Renal cortex interstitium (tissue), 11 donors: ENCODE results near the gene MEGF11. TPM values are rescaled to one million over a fixed set of nuclear protein-coding genes. Genes with fewer than 3 reads are reported as not detected.

Experiments used
- DNase-seq, 11 donors: peaks; one replicate each; pipeline ENCODE4 v3.0.0-alpha.2; 2013; ENCODE audit warnings: low read depth in 9 of 11, low spot score in 4 of 11; ENCODE audit errors: extremely low read depth in 1 of 11
- polyA plus RNA-seq, 3 donors: library from polyadenylated mRNA; unstranded; fragments of 120-200 nt; gene quantifications; one replicate each; pipeline ENCODE4 v1.2.1, GENCODE V29; 2013; ENCODE audit not compliant: insufficient read length in 3 of 3

Gene MEGF11
- polyA plus RNA-seq, 3 donors: 1.6 to 3.3 (median 2.3) TPM

DNA sequence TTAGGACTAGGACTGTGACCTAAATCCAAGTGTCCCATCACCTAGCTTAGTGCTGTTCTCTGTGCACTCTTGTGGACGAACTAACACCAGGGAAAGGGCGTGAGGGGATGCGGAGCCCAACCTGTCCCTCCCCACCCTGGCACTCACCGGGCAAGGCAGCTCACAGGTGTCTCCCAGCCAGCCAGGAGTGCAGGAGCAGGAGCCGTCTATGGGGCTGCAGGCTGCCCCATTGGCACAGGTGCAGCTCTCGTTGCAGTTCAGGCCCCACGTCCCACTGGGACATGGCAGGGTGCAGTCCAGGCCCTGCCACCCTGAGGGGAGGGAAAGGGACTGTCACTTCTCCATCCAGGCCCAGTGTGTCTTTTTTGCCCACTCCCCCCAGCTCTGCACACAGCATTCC, 324.0 kb downstream of the MEGF11 start:
- DNase-seq: no peak

DNA sequence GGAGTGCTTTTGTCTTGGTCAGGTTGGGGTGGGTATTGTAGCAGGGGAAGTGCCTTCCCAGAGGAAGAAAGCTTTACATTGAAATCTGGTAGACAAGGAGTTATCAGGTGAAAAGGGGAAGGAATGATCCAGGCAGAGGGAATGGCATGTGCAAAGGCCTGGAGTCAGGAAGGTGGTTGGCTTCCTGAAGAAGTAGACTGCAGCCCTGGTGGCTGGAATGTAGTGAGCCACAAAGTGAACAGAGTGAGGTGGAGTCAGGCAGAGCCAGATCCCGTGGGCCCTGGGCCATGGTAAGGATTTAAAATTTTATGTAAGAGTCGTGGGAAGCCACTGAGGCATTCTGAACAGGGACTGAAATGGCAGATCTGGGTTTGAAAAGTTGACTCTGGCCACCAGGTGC, 326.0 kb downstream of the MEGF11 start:
- no peak for DNase-seq

DNA sequence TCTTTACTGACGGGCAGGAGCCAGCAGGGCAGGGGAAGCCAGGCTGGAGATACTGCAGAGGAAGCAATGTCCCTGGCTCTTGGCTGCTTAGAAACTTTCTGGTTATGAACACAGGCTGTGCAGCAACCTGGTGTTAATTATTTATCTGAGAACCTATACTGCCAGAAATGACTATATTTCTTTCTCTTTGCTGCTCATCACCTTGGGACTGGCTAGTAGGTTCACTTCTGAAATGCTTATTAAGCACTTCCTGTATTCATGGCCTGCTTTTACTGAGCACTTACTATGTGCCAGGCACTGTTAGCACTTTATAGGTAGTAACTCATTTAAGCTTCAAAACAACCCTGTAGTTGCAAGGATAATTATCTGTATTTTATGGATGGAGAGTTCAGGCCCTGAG, 326.7 kb downstream of the MEGF11 start:
- no peak for DNase-seq

DNA sequence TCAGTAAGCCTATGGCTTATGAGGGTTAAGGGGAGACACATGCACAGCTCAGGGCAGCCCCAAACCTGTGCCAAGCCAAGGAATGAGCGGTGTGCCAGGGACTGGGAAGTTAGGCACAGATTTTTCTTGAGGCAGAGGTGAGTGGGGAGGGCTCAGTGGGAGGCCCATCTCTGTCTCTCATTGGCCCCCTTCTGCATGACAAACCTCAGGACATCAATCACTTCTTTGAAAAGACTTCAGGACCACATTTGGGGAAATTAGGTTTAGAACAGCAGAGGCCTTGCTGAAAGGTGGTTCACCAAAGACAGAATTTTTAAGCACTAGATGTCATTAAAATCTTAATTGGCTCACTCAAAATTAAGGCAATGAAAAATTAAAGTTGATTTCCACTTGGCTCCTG, 327.1 kb downstream of the MEGF11 start:
- DNase-seq: no peak

DNA sequence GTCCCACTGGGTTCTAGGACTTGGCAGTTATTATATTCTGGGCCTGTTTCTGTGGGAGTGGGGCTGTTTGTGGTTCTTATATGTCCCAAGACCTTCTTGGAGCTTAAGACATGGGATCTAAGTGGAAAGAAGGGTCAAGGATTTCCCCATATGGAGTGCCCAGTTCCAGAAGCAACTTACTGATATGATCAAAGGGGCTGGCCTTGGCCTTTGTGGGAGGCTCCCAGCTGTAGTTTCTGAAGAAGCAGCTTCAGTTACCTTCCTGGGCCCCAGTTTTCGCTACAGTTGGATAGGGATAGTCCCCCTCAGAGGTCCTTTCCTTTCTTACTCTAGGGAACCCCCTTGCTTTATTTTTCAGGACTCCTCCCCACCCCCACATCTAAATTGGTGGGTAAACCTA, 328.2 kb downstream of the MEGF11 start:
- DNase-seq: no peak

DNA sequence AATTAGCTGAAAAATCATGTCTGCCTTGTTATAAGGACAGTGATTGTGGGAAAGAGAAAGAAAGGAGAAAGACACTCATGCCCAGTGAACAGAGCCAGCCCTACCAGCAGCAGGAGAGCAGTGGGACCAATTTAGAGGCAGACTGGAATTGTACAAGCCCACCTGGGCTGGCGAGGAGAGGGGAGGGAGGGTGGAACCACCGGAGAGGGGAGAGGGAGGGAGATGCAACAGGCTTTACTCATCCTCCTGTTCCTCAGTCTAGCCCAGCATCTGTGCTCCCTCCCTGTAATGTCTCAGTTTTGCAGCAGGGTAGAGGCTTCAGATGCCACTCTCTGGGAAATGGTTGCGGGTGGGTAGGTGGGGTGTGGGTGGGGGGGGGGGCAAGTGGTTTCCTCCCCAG, 329.5 kb downstream of the MEGF11 start:
- no peak for DNase-seq

DNA sequence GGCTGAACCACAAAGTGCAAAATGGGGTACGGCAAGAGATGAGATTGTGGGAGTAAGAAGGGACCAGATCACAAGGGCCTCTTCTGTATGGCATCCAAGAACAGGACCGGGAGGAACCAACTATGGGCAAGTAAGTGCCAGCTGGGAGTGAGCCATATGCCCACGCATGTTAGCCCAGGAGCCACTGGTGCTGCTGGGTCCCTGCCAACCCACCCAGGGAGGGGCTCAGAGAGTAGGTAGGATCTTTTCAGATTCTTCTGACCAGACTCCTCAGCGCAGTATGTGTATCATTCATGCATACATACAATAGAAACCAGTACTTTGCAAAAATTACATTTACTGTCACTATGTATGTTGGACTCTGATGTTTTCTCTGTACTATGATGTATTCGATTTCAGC, 330.3 kb downstream of the MEGF11 start:
- no peak for DNase-seq

DNA sequence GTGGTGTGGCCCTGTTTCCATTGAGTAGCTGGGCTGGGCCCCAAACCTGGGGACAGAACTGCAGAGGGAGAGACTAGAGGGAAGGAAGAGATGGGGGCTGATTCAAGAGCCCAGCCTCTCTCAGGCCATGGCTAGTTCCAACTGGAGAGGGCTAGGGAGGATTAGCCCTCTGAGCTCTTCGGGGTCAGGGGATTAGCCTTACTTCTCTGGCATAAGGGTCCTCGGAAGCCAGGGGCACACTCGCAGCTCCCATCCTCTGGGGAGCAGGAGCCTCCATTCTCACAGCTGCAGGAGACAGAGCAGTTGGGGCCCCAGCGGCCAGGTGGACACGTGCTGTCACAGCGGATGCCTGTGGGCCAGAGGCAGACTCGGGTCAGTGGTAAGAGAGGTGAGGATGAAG, 330.9 kb downstream of the MEGF11 start:
- no peak for DNase-seq

DNA sequence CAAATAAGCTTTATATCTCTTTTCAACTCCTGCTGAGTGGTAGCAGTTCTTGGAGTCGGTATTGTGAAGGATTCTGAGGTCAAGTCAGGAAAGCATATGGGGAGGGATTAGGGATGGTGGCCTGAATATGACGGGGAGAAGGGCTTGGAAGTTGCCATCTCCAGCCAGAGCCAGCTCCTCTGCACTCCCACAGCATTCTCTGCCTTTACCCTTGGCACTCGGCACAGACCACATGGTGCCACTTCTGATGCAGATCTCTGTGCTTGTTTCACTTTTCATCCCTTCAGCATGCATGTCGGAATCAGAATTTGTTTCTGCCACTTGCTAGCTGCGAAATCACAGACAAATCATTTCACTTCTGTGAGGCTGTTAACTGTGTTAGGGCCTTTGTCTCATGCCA, 331.8 kb downstream of the MEGF11 start:
- no peak for DNase-seq

DNA sequence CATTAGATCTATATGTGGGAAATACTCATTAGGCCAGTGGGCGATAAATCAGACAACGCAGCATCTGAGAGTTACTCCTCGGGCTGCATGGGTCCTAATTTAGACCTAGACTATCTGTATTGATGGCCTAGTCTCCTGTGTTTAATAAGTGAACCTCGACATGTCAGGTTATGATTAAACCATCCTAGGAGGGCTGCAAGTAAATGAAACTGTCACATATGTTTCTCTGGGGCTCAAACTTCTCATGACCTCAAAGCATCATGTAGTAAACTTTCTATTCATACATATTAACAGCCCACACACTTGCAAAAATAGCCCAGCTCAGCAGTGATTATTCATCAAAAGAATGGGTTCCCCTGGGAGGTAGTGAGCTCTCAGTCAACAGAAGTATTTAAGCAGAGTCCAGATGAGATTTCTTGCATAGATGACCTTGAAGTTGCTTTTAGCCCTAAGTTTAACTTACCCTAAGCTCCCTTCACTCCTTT, 332.7 kb downstream of the MEGF11 start:
- no peak for DNase-seq

DNA sequence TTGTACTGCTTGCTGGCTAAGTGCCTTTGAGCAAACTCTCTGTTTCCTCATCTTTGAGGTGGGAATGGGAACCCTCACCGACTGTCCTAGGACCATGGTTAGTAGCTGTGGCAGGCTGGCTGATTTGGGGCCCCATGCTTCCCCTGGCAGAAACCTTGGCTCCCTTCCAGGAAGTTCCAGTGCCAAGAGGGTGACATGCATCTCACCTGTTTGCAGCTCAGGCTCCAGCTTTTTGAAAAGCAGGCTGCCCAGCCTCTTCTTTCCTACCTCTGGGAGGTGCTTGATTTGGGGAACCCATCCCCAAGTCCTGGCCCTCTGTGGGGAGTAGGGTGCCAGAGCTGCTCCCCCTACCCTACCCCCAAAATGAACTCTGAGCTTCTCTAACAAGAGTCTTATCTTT, 333.4 kb downstream of the MEGF11 start:
- no peak for DNase-seq

DNA sequence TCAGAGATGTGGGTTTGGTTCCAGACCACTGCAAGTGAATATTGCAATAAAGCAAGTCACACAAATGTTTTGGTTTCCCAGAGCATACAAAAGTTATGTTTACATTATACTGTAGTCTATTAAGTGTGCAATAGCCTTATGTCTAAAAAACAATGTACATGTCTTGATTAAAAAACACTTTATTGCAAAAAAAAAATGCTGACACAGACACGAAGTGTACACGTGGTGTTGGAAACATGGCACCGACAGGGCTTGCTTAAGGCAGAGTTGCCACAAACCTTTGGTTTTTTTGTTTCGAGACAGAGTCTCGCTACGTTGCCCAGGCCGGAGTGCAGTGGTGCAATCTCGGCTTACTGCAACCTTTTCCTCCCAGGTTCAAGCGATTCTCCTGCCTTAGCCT, 334.2 kb downstream of the MEGF11 start:
- no peak for DNase-seq

DNA sequence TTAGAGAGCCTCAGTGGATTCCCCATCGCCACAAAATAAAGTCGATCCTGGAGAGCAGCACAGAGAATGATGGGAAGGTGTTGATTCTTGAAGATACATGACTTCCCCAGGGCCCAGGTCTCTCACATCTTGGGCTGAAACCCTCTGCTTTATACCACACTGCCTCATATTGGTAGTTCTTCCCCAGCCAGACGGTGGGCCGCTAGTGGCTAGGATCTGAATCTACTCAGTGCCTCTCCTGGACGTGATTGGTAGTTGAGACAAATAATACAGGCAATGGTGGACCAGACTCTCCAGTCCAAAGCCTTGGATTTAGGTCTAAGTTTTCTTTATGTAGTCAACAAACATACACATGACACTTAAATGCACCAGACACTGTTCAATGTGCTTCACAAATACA, 334.6 kb downstream of the MEGF11 start:
- DNase-seq: no peak

DNA sequence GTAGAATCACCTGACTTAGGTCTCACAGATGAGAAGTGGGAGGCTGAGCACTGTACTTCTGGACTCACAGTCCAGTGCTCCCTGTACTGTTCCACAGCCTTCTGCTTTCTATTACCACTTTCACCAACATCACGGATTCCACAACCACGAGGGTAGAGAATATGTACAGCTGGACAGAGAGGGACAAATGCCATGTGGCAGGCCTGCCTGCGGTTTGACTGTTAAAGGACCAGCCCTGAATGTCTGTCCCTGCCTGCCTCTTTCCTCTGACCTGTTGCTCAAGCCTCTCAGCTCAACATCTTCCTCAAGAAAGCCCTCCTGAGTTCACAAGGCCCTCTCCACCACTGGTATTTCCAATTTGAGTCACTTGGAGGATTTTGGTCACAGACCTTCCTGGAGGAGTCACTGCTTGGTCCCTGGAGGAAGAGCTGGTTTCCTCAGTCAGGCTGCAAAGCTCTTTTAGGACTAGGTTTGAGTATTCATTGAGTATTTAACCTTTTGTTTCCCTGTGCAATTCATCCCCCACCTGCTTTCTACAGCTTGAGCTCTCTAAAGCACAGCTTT, 335.1 kb downstream of the MEGF11 start:
- no peak for DNase-seq

DNA sequence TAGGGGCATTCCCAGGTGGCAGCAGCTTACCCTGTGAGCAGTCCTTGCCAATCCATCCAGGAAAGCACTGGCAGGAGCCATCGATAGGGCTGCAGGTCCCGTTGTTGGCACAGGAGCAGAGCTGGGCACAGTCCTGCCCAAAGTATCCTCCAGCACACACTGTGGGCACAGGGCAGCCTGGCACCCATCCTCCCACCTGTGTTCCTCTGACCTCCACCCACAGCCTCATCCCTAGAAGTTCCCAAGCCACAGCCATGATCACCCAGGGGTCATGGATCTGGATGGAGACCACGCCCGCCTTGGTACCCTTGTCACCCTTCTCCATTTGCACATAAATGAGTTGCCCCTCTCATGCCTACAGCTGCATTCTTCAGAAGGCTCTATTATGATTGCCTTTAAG, 335.6 kb downstream of the MEGF11 start:
- DNase-seq: no peak

DNA sequence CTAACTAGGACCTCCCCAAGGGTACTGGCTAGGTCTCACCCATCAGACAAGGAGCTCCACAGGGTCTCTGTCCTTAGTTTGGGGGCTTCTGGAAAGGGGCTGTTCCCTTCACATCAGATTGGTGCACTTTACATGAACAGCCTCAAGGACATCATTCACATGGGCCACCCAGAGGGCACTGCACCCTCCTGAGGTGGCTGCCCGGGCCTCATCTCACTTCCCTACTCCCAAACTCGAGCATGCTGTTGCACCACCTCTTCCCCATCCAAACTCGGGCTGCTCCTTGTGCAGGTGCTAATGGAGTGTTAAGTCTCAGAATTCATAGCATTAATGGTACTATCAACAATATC, 336.2 kb downstream of the MEGF11 start:
- DNase-seq: no peak

DNA sequence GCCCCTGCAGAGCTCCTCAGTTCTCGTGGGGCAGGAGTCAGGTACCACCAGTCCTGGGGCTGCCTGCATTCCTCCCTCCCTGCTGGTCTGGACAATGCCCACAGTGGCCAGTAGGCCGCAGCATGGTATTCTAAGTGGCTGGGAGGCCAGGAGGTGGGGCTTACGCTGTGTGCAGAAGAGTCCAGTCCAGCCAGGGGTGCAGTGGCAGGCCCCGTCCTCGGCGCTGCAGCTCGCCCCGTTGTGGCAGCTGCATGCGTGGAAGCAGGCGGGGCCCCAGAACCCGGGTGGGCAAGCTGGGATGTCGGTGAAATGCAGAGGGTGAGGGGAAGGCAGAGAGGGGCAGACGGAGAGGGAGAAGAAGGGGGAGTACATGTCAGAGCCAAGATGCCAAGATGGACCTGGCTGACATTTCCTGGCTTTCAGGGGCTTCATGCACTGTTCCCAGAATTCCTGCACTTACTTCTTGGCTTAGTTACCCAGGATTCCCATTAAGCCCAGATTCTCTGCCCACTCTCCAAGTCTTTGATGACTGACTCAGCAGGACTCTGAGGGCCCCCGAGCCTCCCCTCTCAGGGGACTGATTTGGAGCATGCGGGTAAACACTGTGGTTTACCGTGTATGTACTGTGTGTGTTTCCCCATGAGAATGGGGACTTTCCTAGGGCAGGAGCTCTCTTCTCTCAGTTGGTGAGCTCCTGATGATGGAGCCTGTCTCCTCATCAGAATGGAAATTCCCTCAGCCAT, 336.7 kb downstream of the MEGF11 start:
- peak in 10 of 11 donors; percentile 35 to 71 (median 57) for DNase-seq

DNA sequence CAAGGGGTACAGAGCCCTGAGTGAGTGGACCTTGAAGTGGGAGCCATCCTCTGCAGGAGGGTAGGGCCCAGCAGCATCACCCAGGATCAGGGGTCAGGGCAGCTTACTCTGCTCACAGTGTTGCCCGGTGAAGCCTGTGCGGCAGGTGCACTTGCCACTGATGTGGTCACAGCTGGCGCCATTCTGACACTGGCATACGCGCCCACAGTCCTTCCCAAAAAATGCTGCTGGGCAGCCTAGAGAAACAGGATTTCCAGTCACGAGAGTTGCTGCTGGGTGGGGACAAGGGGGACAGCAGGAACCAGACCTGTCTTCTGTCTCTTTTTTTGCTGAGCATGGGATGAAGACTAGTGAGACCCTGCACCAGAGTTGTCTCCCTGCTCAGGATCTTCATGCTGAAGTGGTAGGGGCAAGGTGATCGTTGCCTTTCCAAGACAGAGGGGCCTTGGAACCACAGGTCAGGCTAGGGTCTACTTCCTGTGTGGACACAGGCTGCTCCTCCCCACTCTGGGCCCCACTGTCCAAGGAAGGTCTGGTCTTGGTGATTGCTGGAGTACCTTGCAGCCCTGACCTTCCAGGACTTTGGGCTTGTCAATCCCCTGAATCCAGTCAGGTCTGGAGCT, 337.4 kb downstream of the MEGF11 start:
- no peak for DNase-seq

DNA sequence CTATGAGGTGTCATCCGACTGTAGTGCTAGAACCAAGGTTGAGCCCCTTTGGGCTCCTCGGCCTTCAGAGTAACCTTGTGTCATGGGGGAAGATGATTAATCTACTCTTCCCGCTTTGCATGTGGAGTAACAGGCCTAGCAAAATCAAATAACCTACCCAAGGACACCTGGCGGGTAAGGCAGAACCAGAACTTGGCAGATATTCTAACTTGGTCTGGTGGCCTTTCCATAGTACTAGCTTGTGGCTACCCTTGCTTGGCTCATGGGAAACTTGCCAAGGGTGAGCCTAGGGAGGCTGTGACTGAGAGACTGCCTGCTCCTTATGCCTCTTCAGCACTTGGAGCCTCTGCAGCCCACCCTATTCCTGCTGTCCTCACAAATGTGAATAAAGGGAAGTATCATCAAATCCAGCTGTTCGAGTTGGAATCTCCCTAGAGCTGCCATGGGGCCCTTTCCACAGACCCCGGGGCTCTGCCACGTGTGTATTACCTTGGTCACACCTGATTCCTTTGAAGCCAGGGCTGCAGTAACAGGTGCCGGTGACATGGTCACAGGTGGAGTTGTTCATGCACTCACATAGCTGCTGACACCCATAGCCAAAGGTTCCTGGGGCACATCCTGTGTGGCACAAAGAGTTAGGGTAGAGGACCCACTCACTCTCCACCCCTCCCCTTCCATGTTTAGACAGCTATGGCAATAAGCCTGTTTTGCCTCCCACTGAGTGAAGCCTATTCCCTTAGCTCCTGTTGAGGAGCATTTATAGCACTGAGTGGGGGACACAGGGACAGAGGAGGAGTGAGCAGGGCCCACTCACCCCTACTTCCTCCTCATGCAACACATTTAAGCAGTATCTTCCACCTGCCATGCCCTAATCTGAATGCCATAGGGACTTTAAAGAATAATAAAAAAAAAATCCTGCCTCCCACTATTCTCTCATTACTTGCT, 338.3 kb downstream of the MEGF11 start:
- no peak for DNase-seq

DNA sequence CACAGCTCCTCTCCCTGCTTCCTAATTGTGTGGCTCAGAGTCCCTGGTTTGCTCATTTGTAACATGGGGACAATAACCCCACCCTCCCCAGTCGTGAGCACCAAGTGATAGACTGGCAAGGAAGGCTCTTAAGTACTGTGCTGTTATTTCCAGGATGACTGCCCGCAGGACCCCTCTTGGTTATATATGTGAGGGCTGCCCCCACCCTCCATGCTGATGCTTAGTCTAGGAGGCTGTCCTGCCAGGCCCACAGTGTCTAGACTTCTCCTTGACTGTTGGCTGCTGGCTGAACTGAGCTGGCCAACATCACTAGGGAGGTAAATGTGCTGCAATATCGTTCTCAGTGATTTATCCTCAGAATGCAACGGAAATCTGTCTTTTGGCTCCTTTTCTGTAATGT, 339.2 kb downstream of the MEGF11 start:
- no peak for DNase-seq
